Glomerular visceral epithelial cell (primary cell): ENCODE results near the gene OR4C13.
"Not testable (repeated sequence)": the region's sequence is repeated elsewhere in the genome, so short reads cannot be mapped to it uniquely, and the experiment has no call there.

ENCODE experiments used
- DNase-seq: peaks from one replicate; pipeline ENCODE4 v3.0.0-alpha.2; 2016; ENCODE audit errors: extremely low spot score

OR4C13 gene

DNA sequence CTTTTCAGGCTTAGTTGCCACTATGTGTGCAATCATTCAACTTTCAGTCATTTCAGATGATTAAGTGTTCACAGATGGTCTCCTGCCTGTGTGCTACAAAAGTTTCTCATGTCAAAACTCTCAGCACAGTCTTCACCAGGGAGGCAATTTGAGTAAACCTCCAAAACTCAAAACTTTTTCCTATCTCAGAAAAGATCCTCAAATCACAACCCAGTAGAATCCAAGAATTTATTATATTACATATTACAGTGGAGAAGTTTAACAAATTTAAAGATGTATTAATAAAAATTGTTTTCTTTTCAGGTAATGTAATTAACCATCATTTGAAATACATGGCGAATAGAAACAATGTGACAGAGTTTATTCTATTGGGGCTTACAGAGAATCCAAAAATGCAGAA, at the start of gene OR4C13:
OR4C13 (plus strand) TSS at position 301 of the 400 bp plus-strand sequence; CDS start at position 333, 32 bp downstream.
- DNase-seq: no peak

DNA sequence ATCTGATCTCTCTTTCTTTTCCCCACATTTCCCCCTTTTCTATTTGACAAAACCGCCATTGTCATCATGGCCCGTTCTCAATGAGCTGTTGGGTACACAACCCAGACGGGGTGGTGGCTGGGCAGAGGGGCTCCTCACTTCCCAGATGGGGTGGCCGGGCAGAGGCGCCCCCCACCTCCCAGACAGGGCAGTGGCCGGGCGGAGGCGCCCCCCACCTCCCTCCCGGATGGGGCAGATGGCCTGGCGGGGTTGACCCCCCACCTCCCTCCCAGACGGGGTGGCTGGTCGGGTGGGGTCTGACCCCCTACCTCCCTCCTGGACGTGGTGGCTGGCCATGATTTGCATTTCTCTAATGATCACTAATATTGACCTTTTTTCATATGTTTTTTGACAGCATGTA, 40.7 kb upstream of the OR4C13 start:
- not testable (repeated sequence) for DNase-seq

DNA sequence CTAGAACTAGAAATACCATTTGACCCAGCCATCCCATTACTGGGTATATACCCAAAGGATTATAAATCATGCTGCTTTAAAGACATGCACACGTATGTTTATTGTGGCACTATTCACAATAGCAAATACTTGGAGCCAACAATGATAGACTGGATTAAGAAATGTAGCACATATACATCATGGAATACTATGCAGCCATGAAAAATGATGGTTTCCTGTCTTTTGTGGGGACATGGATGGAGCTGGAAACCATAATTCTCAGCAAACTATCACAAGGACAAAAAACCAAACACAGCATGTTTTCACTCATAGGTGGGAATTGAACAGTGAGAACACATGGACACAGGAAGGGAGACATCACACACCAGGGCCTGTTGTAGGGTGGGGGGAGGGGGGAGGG, 3.5 kb upstream of the OR4C13 start:
- not testable (repeated sequence) for DNase-seq

DNA sequence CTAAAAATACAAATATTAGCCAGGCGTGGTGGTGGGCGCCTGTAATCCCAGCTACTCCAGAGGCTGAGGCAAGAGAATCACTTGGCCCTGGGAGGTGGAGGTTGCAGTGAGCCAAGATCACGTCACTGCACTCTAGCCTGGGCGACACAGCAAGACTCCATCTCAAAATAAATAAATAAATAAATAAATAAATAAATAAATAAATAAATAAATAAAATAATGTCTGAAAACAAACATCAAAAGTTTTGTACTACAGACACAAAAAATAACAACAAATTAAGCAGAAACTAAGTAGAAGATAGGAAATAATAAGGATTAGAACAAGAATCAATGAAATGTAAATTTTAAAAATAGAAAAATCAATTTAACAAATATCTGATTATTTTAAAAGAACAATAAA, 21.2 kb downstream of the OR4C13 start:
- DNase-seq: not testable (repeated sequence)

DNA sequence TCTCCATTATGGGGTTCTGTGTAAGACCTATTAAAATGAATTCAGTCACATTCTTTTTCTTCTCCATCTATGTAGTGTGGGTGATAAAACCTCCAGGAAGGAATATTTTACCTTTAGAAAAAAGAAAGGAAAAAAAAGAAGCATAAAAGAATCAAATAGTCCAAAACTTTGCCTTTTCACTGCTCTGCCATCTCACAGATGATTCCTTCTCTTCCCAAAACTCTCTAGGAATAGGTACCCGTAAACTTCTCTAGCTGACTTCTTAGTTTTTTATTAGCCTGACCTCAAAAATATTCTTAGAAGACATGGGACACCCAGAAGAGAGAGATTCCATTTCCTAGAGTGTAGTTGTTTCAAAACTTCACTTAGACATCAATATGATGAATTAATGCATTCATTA, 30.2 kb downstream of the OR4C13 start, which contains the start of gene OR4C12:
OR4C12 (minus strand) TSS at position 101 of the 400 bp plus-strand sequence; CDS start at position 67, 34 bp downstream.
- not testable (repeated sequence) for DNase-seq

DNA sequence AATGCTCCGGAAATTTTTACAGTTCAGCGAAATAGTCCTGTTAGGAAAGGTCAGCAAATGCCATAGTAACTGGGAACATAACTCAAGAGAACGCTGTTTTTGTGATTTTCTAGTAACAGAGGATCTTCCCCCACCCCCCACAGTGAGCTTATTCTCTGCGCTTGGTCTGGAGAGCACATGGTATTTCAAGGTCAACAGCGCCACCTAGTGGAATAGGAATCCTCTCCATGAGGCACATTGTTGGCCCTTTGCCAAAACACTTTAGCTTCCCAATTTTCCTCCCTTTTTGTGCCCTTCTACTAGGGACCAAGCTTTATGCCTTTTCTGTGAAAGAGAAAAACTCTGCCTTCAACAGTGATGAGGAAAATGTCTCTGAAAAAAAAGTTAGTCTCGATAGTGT, 43.4 kb downstream of the OR4C13 start:
- peak; percentile 1 for DNase-seq
